COLO668 (cell line): ENCODE results near the gene FAAP100.
A peak's percentile ranks its signal among the peaks of the same experiment; 100 is the strongest.

ENCODE experiments used
- DNase-seq: peaks from one replicate; lab custom pipeline; 2025; ENCODE audit not compliant: unreplicated experiment; lab: John Stamatoyannopoulos, UW

FAAP100 gene

DNA sequence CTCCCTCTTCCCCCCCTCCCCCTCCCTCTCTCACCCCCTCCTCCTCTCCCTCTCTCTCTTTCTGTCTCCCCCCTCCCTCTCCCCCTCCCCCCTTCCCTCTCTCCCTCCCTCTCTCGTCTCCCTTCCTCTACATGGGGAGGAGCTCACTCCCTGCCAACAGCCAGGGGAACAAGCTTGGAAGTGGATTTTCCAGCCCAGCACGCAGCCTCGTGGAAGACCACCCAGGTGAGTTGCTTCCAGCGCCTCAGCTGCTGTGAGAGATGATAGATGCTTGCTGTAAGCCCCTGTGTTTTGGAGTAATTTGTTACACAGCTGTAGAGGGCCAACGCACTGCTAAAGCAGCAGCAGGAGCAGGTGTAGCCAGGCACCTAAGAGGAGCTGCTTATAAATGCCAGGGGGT, 60.4 kb downstream of the FAAP100 start:
- DNase-seq, result no peak

- peak; percentile 36 for DNase-seq
These were observed 61.0 kb downstream of the FAAP100 start for GRCh38 chr17:81491181-81491581.

GRCh38 chr17:81489998-81490992, 61.9 kb downstream of the FAAP100 start:
- DNase-seq, result no peak
